Activated naive CD4-positive, alpha-beta T cell treated with anti-CD3 and anti-CD28 coated beads, Interleukin-2, amount 50 U/mL, for 24 hours (primary cell): Measurements from ENCODE around the gene BNIPL.

Experiments
- H3K27ac Mint-ChIP-seq: one replicate; pipeline ENCODE4 v1.8.0; 2021; ENCODE audit warnings: mild to moderate bottlenecking, mixed read lengths
- H3K27me3 Mint-ChIP-seq: one replicate; pipeline ENCODE4 v1.8.0; 2021; ENCODE audit warnings: mixed read lengths
- H3K36me3 Mint-ChIP-seq: one replicate; pipeline ENCODE4 v1.8.0; 2021; ENCODE audit warnings: mixed read lengths
- H3K4me1 Mint-ChIP-seq: one replicate; pipeline ENCODE4 v1.8.0; 2021; ENCODE audit warnings: mixed read lengths
- H3K4me3 Mint-ChIP-seq: one replicate; pipeline ENCODE4 v1.8.0; 2021; ENCODE audit warnings: mild to moderate bottlenecking, mixed read lengths
- H3K9me3 Mint-ChIP-seq: one replicate; pipeline ENCODE4 v1.8.0; 2021; ENCODE audit warnings: mixed read lengths

Gene BNIPL

GRCh38 chr1:151036356-151036755 lies at the start of gene BNIPL:
Gene BNIPL, plus strand, starts transcription at chr1:151036586. Its CDS starts 140 bp downstream, at chr1:151036726.
- Mint-ChIP-seq H3K9me3 (no peaks in the 10 kb centered on the region), H3K4me3 (no peak within 1 kb of the TSS), H3K27me3 (no peaks in the 10 kb centered on the region), H3K27ac (peak within 1 kb of the TSS; percentile 43), H3K36me3 (peaks cover 7% of the 10 kb centered on the region), H3K4me1 (peaks cover 23% of the 10 kb centered on the region)

- no peak overlapping the region for H3K27ac Mint-ChIP-seq
- no peak overlapping the region for H3K4me3 Mint-ChIP-seq
These were observed 48.5 kb upstream of the BNIPL start for GRCh38 chr1:150987924-150988323.

GRCh38 chr1:150992626-150993025 lies 43.8 kb upstream of the BNIPL start:
- Mint-ChIP-seq H3K4me1 (peaks cover 13% of the 10 kb centered on the region), H3K36me3 (no peaks in the 10 kb centered on the region), H3K27me3 (no peaks in the 10 kb centered on the region), H3K9me3 (no peaks in the 10 kb centered on the region), H3K27ac (peak overlapping the region; percentile 55), H3K4me3 (no peak overlapping the region)

More at GRCh38 chr1:150987924-150988323, 48.5 kb upstream of the BNIPL start:
- Mint-ChIP-seq H3K27me3 (no peaks in the 10 kb centered on the region), H3K9me3 (no peaks in the 10 kb centered on the region), H3K36me3 (no peaks in the 10 kb centered on the region), H3K4me1 (peaks cover 8% of the 10 kb centered on the region)

GRCh38 chr1:150994248-150994647 lies 42.1 kb upstream of the BNIPL start:
- Mint-ChIP-seq H3K27ac (peak overlapping the region; percentile 60), H3K9me3 (no peaks in the 10 kb centered on the region), H3K27me3 (no peaks in the 10 kb centered on the region), H3K4me3 (no peak overlapping the region), H3K4me1 (peaks cover 10% of the 10 kb centered on the region), H3K36me3 (no peaks in the 10 kb centered on the region)

GRCh38 chr1:150995460-150995859 lies 40.9 kb upstream of the BNIPL start:
- Mint-ChIP-seq H3K4me3 (no peak overlapping the region), H3K9me3 (no peaks in the 10 kb centered on the region), H3K4me1 (peaks cover 15% of the 10 kb centered on the region)

GRCh38 chr1:150995896-150996295 lies 40.5 kb upstream of the BNIPL start:
- Mint-ChIP-seq H3K4me3 (no peak overlapping the region), H3K9me3 (no peaks in the 10 kb centered on the region), H3K4me1 (peaks cover 19% of the 10 kb centered on the region), H3K36me3 (peaks cover 3% of the 10 kb centered on the region), H3K27ac (peak overlapping the region; percentile 52), H3K27me3 (no peaks in the 10 kb centered on the region)

More at GRCh38 chr1:150995460-150995859, 40.9 kb upstream of the BNIPL start:
- Mint-ChIP-seq H3K27me3 (no peaks in the 10 kb centered on the region), H3K27ac (peak overlapping the region; percentile 8), H3K36me3 (no peaks in the 10 kb centered on the region)

GRCh38 chr1:150997126-150997872 lies 39.1 kb upstream of the BNIPL start:
- Mint-ChIP-seq H3K4me3 (no peak overlapping the region), H3K27me3 (no peaks in the 10 kb centered on the region), H3K9me3 (no peaks in the 10 kb centered on the region), H3K36me3 (peaks cover 3% of the 10 kb centered on the region), H3K4me1 (peaks cover 33% of the 10 kb centered on the region), H3K27ac (peak overlapping the region; percentile 80)

- Mint-ChIP-seq H3K9me3 (no peaks in the 10 kb centered on the region), H3K27ac (no peak overlapping the region), H3K27me3 (no peaks in the 10 kb centered on the region), H3K4me3 (no peak overlapping the region), H3K4me1 (peaks cover 39% of the 10 kb centered on the region), H3K36me3 (peaks cover 3% of the 10 kb centered on the region)
These were observed 38.4 kb upstream of the BNIPL start for GRCh38 chr1:150997949-150998348.

- no peaks in the 10 kb centered on the region for H3K9me3 Mint-ChIP-seq
- no peak overlapping the region for H3K4me3 Mint-ChIP-seq
- H3K36me3 Mint-ChIP-seq: peaks cover 3% of the 10 kb centered on the region
- no peak overlapping the region for H3K27ac Mint-ChIP-seq
- no peaks in the 10 kb centered on the region for H3K27me3 Mint-ChIP-seq
- peaks cover 46% of the 10 kb centered on the region for H3K4me1 Mint-ChIP-seq
These were observed 37.2 kb upstream of the BNIPL start for GRCh38 chr1:150999051-150999674.

GRCh38 chr1:150999926-151000325 lies 36.5 kb upstream of the BNIPL start:
- peaks cover 49% of the 10 kb centered on the region for H3K4me1 Mint-ChIP-seq
- no peaks in the 10 kb centered on the region for H3K27me3 Mint-ChIP-seq
- H3K9me3 Mint-ChIP-seq: no peaks in the 10 kb centered on the region
- H3K27ac Mint-ChIP-seq: peak overlapping the region; percentile 84
- no peak overlapping the region for H3K4me3 Mint-ChIP-seq
- H3K36me3 Mint-ChIP-seq: peaks cover 3% of the 10 kb centered on the region

GRCh38 chr1:151000408-151000807 lies 36.0 kb upstream of the BNIPL start:
- H3K27me3 Mint-ChIP-seq: no peaks in the 10 kb centered on the region
- no peaks in the 10 kb centered on the region for H3K9me3 Mint-ChIP-seq
- peaks cover 50% of the 10 kb centered on the region for H3K4me1 Mint-ChIP-seq
- no peak overlapping the region for H3K4me3 Mint-ChIP-seq
- peaks cover 3% of the 10 kb centered on the region for H3K36me3 Mint-ChIP-seq
- peak overlapping the region; percentile 84 for H3K27ac Mint-ChIP-seq

- Mint-ChIP-seq H3K27me3 (no peaks in the 10 kb centered on the region), H3K27ac (peak overlapping the region; percentile 87), H3K4me1 (peaks cover 57% of the 10 kb centered on the region), H3K4me3 (peak overlapping the region; percentile 35), H3K36me3 (peaks cover 3% of the 10 kb centered on the region), H3K9me3 (no peaks in the 10 kb centered on the region)
These were observed 34.8 kb upstream of the BNIPL start for GRCh38 chr1:151001602-151002001.

- Mint-ChIP-seq H3K36me3 (peaks cover 3% of the 10 kb centered on the region), H3K4me1 (peaks cover 62% of the 10 kb centered on the region), H3K9me3 (no peaks in the 10 kb centered on the region), H3K27ac (peak overlapping the region; percentile 99), H3K4me3 (peak overlapping the region; percentile 78), H3K27me3 (no peaks in the 10 kb centered on the region)
These were observed 34.3 kb upstream of the BNIPL start for GRCh38 chr1:151002051-151002450.

GRCh38 chr1:151002611-151003010 lies 33.8 kb upstream of the BNIPL start:
- peaks cover 67% of the 10 kb centered on the region for H3K4me1 Mint-ChIP-seq
- H3K27me3 Mint-ChIP-seq: no peaks in the 10 kb centered on the region
- no peaks in the 10 kb centered on the region for H3K9me3 Mint-ChIP-seq
- peaks cover 3% of the 10 kb centered on the region for H3K36me3 Mint-ChIP-seq
- peak overlapping the region; percentile 78 for H3K4me3 Mint-ChIP-seq
- peak overlapping the region; percentile 99 for H3K27ac Mint-ChIP-seq

GRCh38 chr1:151003180-151003579 lies 33.2 kb upstream of the BNIPL start:
- peak overlapping the region; percentile 99 for H3K27ac Mint-ChIP-seq
- peaks cover 73% of the 10 kb centered on the region for H3K4me1 Mint-ChIP-seq
- H3K36me3 Mint-ChIP-seq: peaks cover 3% of the 10 kb centered on the region
- H3K9me3 Mint-ChIP-seq: no peaks in the 10 kb centered on the region
- peak overlapping the region; percentile 78 for H3K4me3 Mint-ChIP-seq
- no peaks in the 10 kb centered on the region for H3K27me3 Mint-ChIP-seq

- Mint-ChIP-seq H3K9me3 (no peaks in the 10 kb centered on the region), H3K27me3 (no peaks in the 10 kb centered on the region), H3K4me3 (peak overlapping the region; percentile 89), H3K36me3 (no peaks in the 10 kb centered on the region), H3K4me1 (peaks cover 80% of the 10 kb centered on the region), H3K27ac (peak overlapping the region; percentile 97)
These were observed 30.6 kb upstream of the BNIPL start for GRCh38 chr1:151005729-151006319.
